ENCODE results near the gene GLIPR1L2. TPM values are rescaled to one million over a fixed set of nuclear protein-coding genes. Genes with fewer than 3 reads are reported as not detected.

Gene GLIPR1L2
- total RNA-seq, 1 donor from 2014 or later = 1.2 TPM

DNA sequence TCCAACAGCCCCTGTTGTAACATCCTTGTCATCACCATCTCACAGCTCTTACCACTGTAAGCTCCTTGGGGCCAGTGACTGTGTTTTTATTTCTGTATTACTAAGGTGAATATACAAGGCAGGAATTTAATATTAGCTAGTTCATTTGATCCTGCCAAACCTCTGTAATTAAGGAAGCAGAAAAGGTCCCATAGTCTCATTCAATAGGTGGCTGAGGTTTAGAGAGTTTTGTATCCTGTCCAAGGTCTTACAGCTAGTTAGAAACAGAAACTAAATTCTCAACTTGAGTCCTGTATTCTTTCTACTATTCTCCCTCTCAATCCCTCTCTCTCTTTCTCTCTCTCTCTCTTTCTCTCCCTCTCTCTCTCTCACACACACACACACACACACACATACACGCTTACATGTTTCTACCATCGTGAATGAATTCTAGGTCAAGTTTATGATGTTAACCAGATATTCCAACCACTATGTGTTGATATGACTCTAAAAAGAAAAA is 89.1 kb downstream of the GLIPR1L2 start:
- DNase-seq = peak; percentile 39

DNA sequence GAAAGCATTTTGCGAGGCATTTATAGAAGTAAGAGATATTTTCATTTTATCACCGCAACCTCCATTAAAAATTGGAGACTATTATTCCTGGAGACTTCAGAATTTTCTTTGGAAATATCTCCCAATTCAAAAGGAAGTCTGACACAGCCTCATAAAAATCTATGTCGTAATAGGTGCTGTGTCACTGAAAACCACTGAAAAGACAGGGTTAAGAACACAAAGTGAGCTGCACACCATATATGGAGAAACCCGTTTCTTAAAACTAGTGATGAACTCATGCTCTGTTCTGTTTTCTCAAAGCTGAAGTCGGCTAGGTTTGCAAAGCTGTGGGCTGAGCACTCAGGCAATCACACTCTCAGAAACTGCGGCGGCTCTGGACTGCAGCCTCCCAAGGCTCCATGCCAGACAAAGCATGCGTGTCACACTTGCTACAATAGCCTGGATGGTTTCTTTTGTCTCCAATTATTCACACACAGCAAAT is 89.6 kb downstream of the GLIPR1L2 start, which contains the start of gene GLIPR1:
Gene GLIPR1 (plus strand): TSS at position 287 of the 481 bp plus-strand sequence. CDS start 126 bp downstream, at position 413.
- peak; percentile 88 for DNase-seq

DNA sequence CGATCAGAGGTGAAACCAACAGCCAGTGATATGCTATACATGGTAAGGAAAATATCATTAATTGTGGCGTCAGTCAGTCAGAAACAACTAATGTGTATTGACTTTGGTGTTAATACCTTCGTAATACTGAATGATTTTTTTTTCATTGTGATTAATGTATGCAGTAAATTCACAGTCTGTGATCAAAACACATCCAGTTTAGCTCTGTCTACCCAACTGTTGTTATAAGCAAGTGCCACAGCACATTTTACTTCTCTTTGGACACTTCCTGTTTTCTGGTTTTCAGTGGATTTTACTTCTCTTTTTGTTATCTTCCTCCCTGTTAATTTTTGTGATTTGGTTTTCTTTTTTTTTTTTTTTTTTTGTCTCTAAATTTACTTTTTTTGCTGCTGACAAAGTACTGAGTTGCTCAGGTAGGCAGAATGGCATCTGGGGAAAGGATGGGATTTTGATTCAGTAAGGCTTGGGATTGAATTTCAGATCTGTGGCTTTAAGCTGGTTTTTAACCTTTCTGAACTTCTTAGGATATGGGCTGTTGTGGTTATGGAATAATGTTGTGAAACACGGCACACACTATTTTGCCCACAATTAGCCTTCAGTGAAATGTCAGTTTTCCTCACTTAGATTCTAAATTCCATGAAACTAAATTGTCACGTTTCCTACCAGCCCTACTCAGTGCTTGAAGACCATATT is 90.3 kb downstream of the GLIPR1L2 start:
- DNase-seq = no peak

DNA sequence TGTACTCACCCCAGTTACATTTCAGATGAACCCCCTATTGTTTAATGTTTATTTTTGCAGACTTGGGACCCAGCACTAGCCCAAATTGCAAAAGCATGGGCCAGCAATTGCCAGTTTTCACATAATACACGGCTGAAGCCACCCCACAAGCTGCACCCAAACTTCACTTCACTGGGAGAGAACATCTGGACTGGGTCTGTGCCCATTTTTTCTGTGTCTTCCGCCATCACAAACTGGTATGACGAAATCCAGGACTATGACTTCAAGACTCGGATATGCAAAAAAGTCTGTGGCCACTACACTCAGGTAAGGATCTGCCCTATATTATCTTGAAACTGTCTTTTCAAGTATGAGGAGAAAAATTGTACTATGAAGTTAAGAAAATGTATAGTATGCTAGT is 90.9 kb downstream of the GLIPR1L2 start:
- no peak for DNase-seq

Other genes starting within 250 kb of the GLIPR1L2 start
- not detected in 2 replicates for gene KCNC2, start 181.2 kb upstream of the GLIPR1L2 start, total RNA-seq
- under 0.01 and 0.42 TPM in 2 replicates for gene CAPS2, start 60.8 kb upstream of the GLIPR1L2 start, total RNA-seq
- not detected in 2 replicates for gene GLIPR1L1, start 56.4 kb upstream of the GLIPR1L2 start, total RNA-seq
- gene GLIPR1, start 89.7 kb downstream of the GLIPR1L2 start, total RNA-seq = 2.0 and 5.4 TPM in 2 replicates
- 51.9 and 76.4 TPM in 2 replicates for gene KRR1, start 120.5 kb downstream of the GLIPR1L2 start, total RNA-seq

Data from dermis blood vessel endothelial cell (primary cell).